Astrocyte (in vitro differentiated cells and primary cell): Measurements from ENCODE around the gene IQCM.

Experiments
- EZH2 ChIP-seq: IDR thresholded peaks from 2 replicates; pipeline ENCODE4 v1.6.1; 2012; ENCODE audit warnings: mild to moderate bottlenecking, low read length, inconsistent platforms; ENCODE audit not compliant: insufficient read depth
- TF ChIP-seq, protein P1 (sequence below): IDR thresholded peaks from 2 replicates; pipeline ENCODE4 v1.5.1; 2011; ENCODE audit warnings: low read depth, mild to moderate bottlenecking, inconsistent platforms, low read length, moderate library complexity; ENCODE audit not compliant: insufficient read depth

GRCh38 chr4:149572716-149573115 lies 242.9 kb downstream of the IQCM start:
- TF ChIP-seq, protein P1, sequence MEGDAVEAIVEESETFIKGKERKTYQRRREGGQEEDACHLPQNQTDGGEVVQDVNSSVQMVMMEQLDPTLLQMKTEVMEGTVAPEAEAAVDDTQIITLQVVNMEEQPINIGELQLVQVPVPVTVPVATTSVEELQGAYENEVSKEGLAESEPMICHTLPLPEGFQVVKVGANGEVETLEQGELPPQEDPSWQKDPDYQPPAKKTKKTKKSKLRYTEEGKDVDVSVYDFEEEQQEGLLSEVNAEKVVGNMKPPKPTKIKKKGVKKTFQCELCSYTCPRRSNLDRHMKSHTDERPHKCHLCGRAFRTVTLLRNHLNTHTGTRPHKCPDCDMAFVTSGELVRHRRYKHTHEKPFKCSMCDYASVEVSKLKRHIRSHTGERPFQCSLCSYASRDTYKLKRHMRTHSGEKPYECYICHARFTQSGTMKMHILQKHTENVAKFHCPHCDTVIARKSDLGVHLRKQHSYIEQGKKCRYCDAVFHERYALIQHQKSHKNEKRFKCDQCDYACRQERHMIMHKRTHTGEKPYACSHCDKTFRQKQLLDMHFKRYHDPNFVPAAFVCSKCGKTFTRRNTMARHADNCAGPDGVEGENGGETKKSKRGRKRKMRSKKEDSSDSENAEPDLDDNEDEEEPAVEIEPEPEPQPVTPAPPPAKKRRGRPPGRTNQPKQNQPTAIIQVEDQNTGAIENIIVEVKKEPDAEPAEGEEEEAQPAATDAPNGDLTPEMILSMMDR, result no peak
- TF ChIP-seq EZH2, result no peak
